AG10803 (cell line): Measurements from ENCODE around the gene TBX4.

Source experiments
- DNase-seq: peaks from one replicate; pipeline ENCODE4 v3.0.0; 2010; ENCODE audit warnings: low read depth
- H3K4me3 ChIP-seq: 2 replicates; pipeline ENCODE4 v1.5.1; 2011; ENCODE audit warnings: mild to moderate bottlenecking, low read length, control low read depth
- CTCF ChIP-seq: conservative IDR thresholded peaks from 2 replicates; pipeline ENCODE4 v1.5.1; 2011; ENCODE audit warnings: mild to moderate bottlenecking, low read length, control low read depth, inconsistent platforms

The TBX4 gene

GRCh38 chr17:61419496-61420046 lies 32.7 kb upstream of the TBX4 start:
- no peak for TF ChIP-seq CTCF
- no peak overlapping the region for H3K4me3 ChIP-seq
- DNase-seq, result no peak

- H3K4me3 ChIP-seq, result no peak overlapping the region
- TF ChIP-seq CTCF, result no peak
- DNase-seq, result no peak
Measured at GRCh38 chr17:61420052-61420451, 32.2 kb upstream of the TBX4 start.

DNA sequence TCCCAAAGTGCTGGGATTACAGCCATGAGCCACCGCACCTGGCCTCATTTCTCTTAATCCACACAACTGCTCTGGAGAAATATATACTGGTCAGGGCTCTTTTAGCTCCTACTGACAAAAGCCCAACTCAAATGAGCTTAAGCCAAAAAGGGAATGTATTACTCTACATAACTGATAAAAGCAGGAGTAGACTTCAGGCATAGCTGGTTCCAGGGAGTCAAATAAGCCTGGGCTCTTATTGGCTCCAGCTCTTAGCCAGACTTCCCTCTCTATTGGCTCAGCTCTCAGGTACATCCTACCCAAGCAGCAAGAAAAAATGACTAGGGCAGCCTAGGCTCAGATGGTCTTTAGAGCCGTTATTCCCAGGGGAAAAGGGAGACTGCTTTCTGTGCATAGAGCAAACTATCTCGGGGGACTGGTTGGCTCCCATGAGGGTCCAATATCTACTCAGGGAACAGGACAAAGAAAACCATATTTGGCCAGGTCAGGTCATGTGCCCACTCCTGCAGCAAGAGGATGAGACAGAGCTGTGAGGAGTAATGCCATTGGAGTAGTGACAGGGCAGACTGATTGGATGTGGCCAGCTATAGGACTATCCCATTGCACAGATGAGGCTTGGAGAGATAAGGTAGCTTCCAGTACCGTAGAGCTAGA lies 31.4 kb upstream of the TBX4 start:
- no peak overlapping the region for H3K4me3 ChIP-seq
- no peak for TF ChIP-seq CTCF
- DNase-seq, result no peak

DNA sequence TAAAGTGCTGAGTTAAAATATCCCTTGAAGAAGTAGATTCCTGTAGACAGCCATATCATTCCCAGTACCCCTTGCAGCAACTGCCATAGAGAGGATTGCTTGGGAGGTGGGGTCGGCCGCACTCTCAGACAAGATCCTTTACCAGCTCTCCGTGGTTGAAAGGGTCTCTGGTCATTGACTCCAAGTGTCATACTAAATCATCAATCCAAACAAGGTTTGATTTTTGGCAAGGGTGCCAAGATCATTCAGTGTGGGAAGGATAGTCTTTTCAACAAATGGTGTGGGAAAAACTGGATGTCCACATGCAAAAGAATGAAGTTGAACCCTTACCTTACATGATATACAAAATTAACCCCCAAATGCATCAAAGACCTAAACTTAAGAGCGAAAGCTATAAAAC lies 30.8 kb upstream of the TBX4 start:
- no peak for DNase-seq

DNA sequence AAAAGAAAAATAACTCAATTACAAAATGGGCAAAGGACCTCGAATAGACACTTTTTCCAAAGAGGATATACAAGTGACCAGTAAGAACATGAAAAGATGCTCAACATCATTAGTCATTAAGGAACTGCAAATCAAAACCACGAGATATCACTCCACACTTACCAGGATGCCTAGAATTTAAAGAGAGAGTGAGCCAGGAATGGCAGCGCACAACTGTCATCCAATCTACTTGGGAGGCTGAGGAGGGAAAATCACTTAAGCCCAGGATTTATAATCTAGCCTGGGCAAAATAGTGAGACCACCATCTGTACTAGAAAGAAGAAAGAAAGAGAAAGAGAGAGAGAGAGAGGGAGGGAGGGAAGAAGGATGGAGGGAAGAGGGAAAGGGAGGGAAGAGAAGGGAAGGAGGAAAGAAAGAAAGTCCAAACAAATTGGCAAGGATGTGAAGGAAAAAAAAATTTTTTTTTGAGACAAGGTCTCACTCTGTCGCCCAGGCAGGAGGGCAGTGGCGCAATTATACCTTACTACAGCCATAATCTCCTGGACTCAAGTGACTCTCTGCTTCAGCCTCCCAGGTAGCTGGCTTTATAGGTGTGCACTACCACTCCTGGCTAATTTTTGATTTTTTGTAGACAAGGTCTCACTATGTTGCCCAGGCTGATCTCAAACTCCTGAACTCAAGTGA lies 30.0 kb upstream of the TBX4 start:
- no peak overlapping the region for H3K4me3 ChIP-seq
- DNase-seq, result no peak
- TF ChIP-seq CTCF, result no peak

More for the DNA sequence above, 30.8 kb upstream of the TBX4 start:
- TF ChIP-seq CTCF, result no peak
- no peak overlapping the region for H3K4me3 ChIP-seq

DNA sequence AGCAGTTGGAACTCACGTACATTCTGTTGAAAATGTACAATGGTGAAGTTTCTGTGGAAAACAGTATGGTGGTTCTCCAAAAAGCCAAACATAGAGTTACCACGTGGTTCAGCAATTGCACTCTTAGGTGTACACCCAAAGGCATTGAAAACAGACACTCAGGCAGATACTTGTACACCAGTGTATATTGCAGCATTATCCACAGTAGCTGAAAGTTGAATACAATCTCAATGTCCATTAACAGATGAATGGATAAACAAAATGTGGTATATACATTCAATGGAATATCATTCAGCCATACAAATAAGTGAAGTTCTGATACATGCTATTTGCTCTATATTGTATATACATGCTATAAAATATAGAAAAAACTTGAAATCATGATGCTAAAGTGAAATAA lies 29.4 kb upstream of the TBX4 start:
- no peak overlapping the region for H3K4me3 ChIP-seq
- no peak for TF ChIP-seq CTCF
- DNase-seq, result no peak

GRCh38 chr17:61423967-61424649 lies 28.1 kb upstream of the TBX4 start:
- DNase-seq, result no peak
- H3K4me3 ChIP-seq, result no peak overlapping the region
- TF ChIP-seq CTCF, result no peak
